ENCODE results near the gene AADACL4. TPM values are rescaled to one million over a fixed set of nuclear protein-coding genes. Genes with fewer than 3 reads are reported as not detected.

The AADACL4 gene
- polyA plus RNA-seq, 1 donor (not counting 4 experiments of a cell fraction or from before 2014, with no cell fraction given): not detected

- no peak overlapping the region for H3K9ac ChIP-seq (ENCODE audit: control insufficient read depth, extremely low read depth, insufficient read depth, low read length)
- DNase-seq (ENCODE audit: low read depth, low spot score): no peak
- no peaks in the 10 kb centered on the region for H4K20me1 ChIP-seq (ENCODE audit: control insufficient read depth, extremely low read depth, insufficient read depth, low read length)
- no peak overlapping the region for H3K27ac ChIP-seq (ENCODE audit: control insufficient read depth, insufficient read depth, low read length)
- H3K79me2 ChIP-seq (ENCODE audit: control insufficient read depth, insufficient read depth, low read length): peaks cover 23% of the 10 kb centered on the region
- H3K36me3 ChIP-seq (ENCODE audit: control insufficient read depth in 2 of 2, extremely low read depth in 1 of 2, insufficient read depth in 2 of 2, low read length in 2 of 2): peaks cover 0 to 1% of the 10 kb centered on the region in 2 experiments
- H3K27me3 ChIP-seq (ENCODE audit: control insufficient read depth, extremely low read depth, insufficient read depth, low read length): no peaks in the 10 kb centered on the region
- H3K9me1 ChIP-seq (ENCODE audit: control insufficient read depth, extremely low read depth, insufficient read depth, low read length): no peaks in the 10 kb centered on the region
- H3K9me3 ChIP-seq (ENCODE audit: control insufficient read depth, low read depth, low read length): no peaks in the 10 kb centered on the region
- no peak overlapping the region for H3K4me2 ChIP-seq (ENCODE audit: control insufficient read depth, extremely low read depth, insufficient read depth, low read depth, low read length)
- no peak for FAIRE-seq
- dilution Hi-C loops (cut with MboI; ENCODE audit: extremely low pct_ligation_motif_present, low sequenced_read_pairs): no loop called here
- no peak for TF ChIP-seq CTCF (optimal IDR thresholded peaks at IDR 0.05 in 1 of 3, IDR thresholded peaks at IDR 0.05 in 1 of 3, conservative IDR thresholded peaks at IDR 0.05 in 1 of 3; ENCODE audit: extremely low read depth in 1 of 3, insufficient read depth in 2 of 3, low read length in 3 of 3)
- TF ChIP-seq EZH2 (IDR thresholded peaks at IDR 0.05; ENCODE audit: low read length): no peak
- H2AFZ ChIP-seq (ENCODE audit: control insufficient read depth, low read length): no peak overlapping the region
- H3K4me1 ChIP-seq (ENCODE audit: control insufficient read depth, extremely low read depth, insufficient read depth, low read length): peaks cover 29% of the 10 kb centered on the region
- no peak overlapping the region for H3K4me3 ChIP-seq (ENCODE audit: control insufficient read depth in 2 of 3, extremely low read depth in 1 of 3, insufficient read depth in 2 of 3, low read depth in 1 of 3, low read length in 3 of 3)
Measured at GRCh38 chr1:12613180-12613579, 30.7 kb upstream of the AADACL4 start.

- dilution Hi-C loops (cut with MboI; ENCODE audit: extremely low pct_ligation_motif_present, low sequenced_read_pairs): no loop called here
- Histone ChIP-seq H3K27me3 (ENCODE audit: control insufficient read depth, extremely low read depth, insufficient read depth, low read length) (no peaks in the 10 kb centered on the region), H3K79me2 (ENCODE audit: control insufficient read depth, insufficient read depth, low read length) (peaks cover 23% of the 10 kb centered on the region), H3K4me1 (ENCODE audit: control insufficient read depth, extremely low read depth, insufficient read depth, low read length) (peaks cover 41% of the 10 kb centered on the region), H3K9me3 (ENCODE audit: control insufficient read depth, low read depth, low read length) (no peaks in the 10 kb centered on the region), H2AFZ (ENCODE audit: control insufficient read depth, low read length) (no peak overlapping the region), H3K4me3 (ENCODE audit: control insufficient read depth in 2 of 3, extremely low read depth in 1 of 3, insufficient read depth in 2 of 3, low read depth in 1 of 3, low read length in 3 of 3) (no peak overlapping the region), H3K9me1 (ENCODE audit: control insufficient read depth, extremely low read depth, insufficient read depth, low read length) (peaks cover 2% of the 10 kb centered on the region), H3K36me3 (ENCODE audit: control insufficient read depth in 2 of 2, extremely low read depth in 1 of 2, insufficient read depth in 2 of 2, low read length in 2 of 2) (peaks cover 0 to 1% of the 10 kb centered on the region in 2 experiments), H3K4me2 (ENCODE audit: control insufficient read depth, extremely low read depth, insufficient read depth, low read depth, low read length) (no peak overlapping the region), H3K27ac (ENCODE audit: control insufficient read depth, insufficient read depth, low read length) (no peak overlapping the region), H4K20me1 (ENCODE audit: control insufficient read depth, extremely low read depth, insufficient read depth, low read length) (no peaks in the 10 kb centered on the region), H3K9ac (ENCODE audit: control insufficient read depth, extremely low read depth, insufficient read depth, low read length) (no peak overlapping the region)
- FAIRE-seq (no peak), DNase-seq (ENCODE audit: low read depth, low spot score) (no peak)
- TF ChIP-seq EZH2 (IDR thresholded peaks at IDR 0.05; ENCODE audit: low read length) (no peak), CTCF (optimal IDR thresholded peaks at IDR 0.05 in 1 of 3, IDR thresholded peaks at IDR 0.05 in 1 of 3, conservative IDR thresholded peaks at IDR 0.05 in 1 of 3; ENCODE audit: extremely low read depth in 1 of 3, insufficient read depth in 2 of 3, low read length in 3 of 3) (no peak)
Measured at GRCh38 chr1:12614402-12615158, 29.3 kb upstream of the AADACL4 start.

Measured in keratinocyte (primary cell).